Endothelial cell of umbilical vein (primary cell): ENCODE data around the gene SSBP3. TPM values are rescaled to one million over a fixed set of nuclear protein-coding genes. Genes with fewer than 3 reads are reported as not detected.

ENCODE experiments used
- BruUV-seq: library from RNA; stranded (reverse); fragments of 400-500 nt; replicated peaks from 2 replicates; lab custom pipeline; 2021; lab: Mats Ljungman, UMichigan
- CTCF ChIA-PET: fragments of 300-600, 350-600 bp; sonication (Branson Sonifier 250); formaldehyde crosslinking; loops from one replicate; lab custom pipeline; 2021; ENCODE audit warnings: antibody characterized with exemption, inconsistent platforms; lab: Charles Lee
- POLR2A ChIA-PET: fragments of 300-600, 350-600 bp; sonication (Branson Sonifier 250); formaldehyde crosslinking; loops from one replicate; lab custom pipeline; 2021; ENCODE audit warnings: antibody characterized with exemption, inconsistent platforms; lab: Charles Lee
- DNase-seq: peaks from one replicate; pipeline ENCODE4 v3.0.0-alpha.2; 2011; ENCODE audit warnings: low read depth, low spot score
- FAIRE-seq: peaks from 2 replicates; lab custom pipeline; 2011; peaks lifted over from hg19 to GRCh38; lab: Jason Lieb, UNC
- H2AFZ ChIP-seq: 2 replicates; pipeline ENCODE4 v1.6.0; 2012; ENCODE audit warnings: low read depth, low read length, control low read depth, inconsistent platforms
- H3K27ac ChIP-seq: 2 replicates; pipeline ENCODE4 v1.5.1; 2011; ENCODE audit warnings: low read depth, mild to moderate bottlenecking, control low read depth, low read length, moderate library complexity; ENCODE audit not compliant: insufficient read depth
- H3K27me3 ChIP-seq, 2 experiments: 2 replicates each; pipeline versions ENCODE4 v1.6.0 to v1.6.1; 2011; ENCODE audit warnings: low read length in 2 of 2, mixed read lengths in 1 of 2; ENCODE audit not compliant: control insufficient read depth in 2 of 2, insufficient read depth in 2 of 2
- H3K36me3 ChIP-seq, 2 experiments: 2 replicates in 1 of 2; 3 replicates in 1 of 2; pipeline ENCODE4 v1.5.1; 2011; ENCODE audit warnings: low read length in 2 of 2, mild to moderate bottlenecking in 1 of 2, moderate library complexity in 1 of 2; ENCODE audit not compliant: control insufficient read depth in 2 of 2, insufficient read depth in 2 of 2; ENCODE audit errors: extremely low read depth in 1 of 2
- H3K4me1 ChIP-seq: 3 replicates; pipeline ENCODE4 v1.5.1; 2011; ENCODE audit warnings: mild to moderate bottlenecking, low read length; ENCODE audit not compliant: control insufficient read depth, insufficient read depth; ENCODE audit errors: extremely low read depth
- H3K4me2 ChIP-seq: 2 replicates; pipeline ENCODE4 v1.6.1; 2011; ENCODE audit warnings: low read length, control low read depth, mixed read lengths; ENCODE audit not compliant: insufficient read depth
- H3K4me3 ChIP-seq, 3 experiments: fragments of 200-600 bp in 1 of 3; sonication (generic), shearing (Covaris generic) in 1 of 3; replicated peaks in 1 of 3; 2 replicates each; pipeline ENCODE4 v1.5.1; 2011 to 2016; ENCODE audit warnings: control low read depth in 3 of 3, low read length in 3 of 3, mild to moderate bottlenecking in 2 of 3, inconsistent platforms in 1 of 3, low read depth in 1 of 3, moderate library complexity in 1 of 3; ENCODE audit not compliant: insufficient read depth in 1 of 3
- H3K79me2 ChIP-seq: 2 replicates; pipeline ENCODE4 v1.6.0; 2012; ENCODE audit warnings: low read length, inconsistent platforms; ENCODE audit not compliant: control insufficient read depth, insufficient read depth
- H3K9ac ChIP-seq: replicated peaks from 2 replicates; pipeline ENCODE3; 2011; ENCODE audit warnings: low read length, control low read depth; ENCODE audit not compliant: insufficient read depth; ENCODE audit errors: extremely low read depth
- H3K9me1 ChIP-seq: replicated peaks from 3 replicates; pipeline ENCODE4 v1.6.0; 2011; ENCODE audit warnings: mild to moderate bottlenecking, low read length; ENCODE audit not compliant: control insufficient read depth, insufficient read depth; ENCODE audit errors: extremely low read depth
- H3K9me3 ChIP-seq: replicated peaks from 2 replicates; pipeline ENCODE4 v1.5.1; 2012; ENCODE audit warnings: low read length, inconsistent platforms; ENCODE audit not compliant: control insufficient read depth, insufficient read depth
- H4K20me1 ChIP-seq: replicated peaks from 2 replicates; pipeline ENCODE3; 2011; ENCODE audit warnings: mild to moderate bottlenecking, low read length; ENCODE audit not compliant: control insufficient read depth, insufficient read depth; ENCODE audit errors: extremely low read depth
- CTCF ChIP-seq, 2 donors: IDR thresholded peaks; 1 replicate in 1 of 2; 2 replicates in 1 of 2; pipeline ENCODE4 v1.5.1; 2011; ENCODE audit warnings: low read length in 2 of 2, mild to moderate bottlenecking in 2 of 2, moderate library complexity in 2 of 2, control low read depth in 1 of 2, inconsistent platforms in 1 of 2, low read depth in 1 of 2; ENCODE audit not compliant: insufficient read depth in 1 of 2; ENCODE audit errors: extremely low read depth in 1 of 2
- EZH2 ChIP-seq: IDR thresholded peaks from 2 replicates; pipeline ENCODE4 v1.6.1; 2012; ENCODE audit warnings: borderline replicate concordance, low read depth, mild to moderate bottlenecking, moderate library complexity, low read length, inconsistent platforms; ENCODE audit not compliant: severe bottlenecking
- FOS ChIP-seq: IDR thresholded peaks from 2 replicates; pipeline ENCODE4 v1.6.1; 2011; ENCODE audit warnings: mild to moderate bottlenecking, low read length, moderate library complexity, borderline replicate concordance; ENCODE audit not compliant: insufficient read depth
- GATA2 ChIP-seq: IDR thresholded peaks from 2 replicates; pipeline ENCODE4 v1.7.0; 2011; ENCODE audit warnings: low read depth, mild to moderate bottlenecking, moderate library complexity, mixed read lengths, low read length; ENCODE audit not compliant: insufficient read length, insufficient read depth
- JUN ChIP-seq: IDR thresholded peaks from 2 replicates; pipeline ENCODE4 v1.6.1; 2011; ENCODE audit warnings: borderline replicate concordance, low read depth; ENCODE audit not compliant: insufficient read length, insufficient read depth
- MYC ChIP-seq: IDR thresholded peaks from one replicate; pipeline ENCODE4 v1.6.1; 2011; ENCODE audit warnings: mild to moderate bottlenecking, low read depth, low read length
- POLR2A ChIP-seq: IDR thresholded peaks from 2 replicates; pipeline ENCODE4 v1.6.1; 2012; ENCODE audit warnings: low read depth, mild to moderate bottlenecking, control low read depth, low read length
- POLR2AphosphoS5 ChIP-seq: IDR thresholded peaks from 2 replicates; pipeline ENCODE4 v1.6.1; 2012; ENCODE audit warnings: low read depth, mild to moderate bottlenecking, control low read depth, low read length, moderate library complexity; ENCODE audit not compliant: insufficient read depth
- dilution Hi-C: fragments of 300-500 bp; cut with MboI; formaldehyde crosslinking; loops from one replicate; pipeline ENCODE4 v1.15.0; 2019; ENCODE audit warnings: low sequenced_read_pairs; ENCODE audit not compliant: extremely low pct_ligation_motif_present
- intact Hi-C: fragments of 100-400 bp; cut with micrococcal nuclease; formaldehyde crosslinking; loops from one replicate; pipeline ENCODE4 v1.10.0; 2022
- polyA plus RNA-seq, 4 experiments: library from polyadenylated mRNA; depleted of rRNA in 3 of 4; stranded (reverse) in 3 of 4; unstranded in 1 of 4; fragments of >200 nt; gene quantifications; 2 replicates each; pipeline versions ENCODE4 v1.2.1 to v1.2.3, GENCODE V29; 2011 to 2012; ENCODE audit warnings: missing spikeins in 1 of 4
- total RNA-seq: library from RNA; stranded (reverse); gene quantifications from 2 replicates; pipeline ENCODE4 v1.2.3, GENCODE V29; 2021
- TF ChIP-seq, protein P1 (sequence below): IDR thresholded peaks from 2 replicates; pipeline ENCODE4 v1.6.1; 2011; ENCODE audit not compliant: insufficient read depth, insufficient read length

The SSBP3 gene
- total and polyA plus RNA-seq, 2 donors (not counting 3 experiments of a cell fraction or from before 2014, with no cell fraction given), result 44.9 to 59.4 TPM

DNA sequence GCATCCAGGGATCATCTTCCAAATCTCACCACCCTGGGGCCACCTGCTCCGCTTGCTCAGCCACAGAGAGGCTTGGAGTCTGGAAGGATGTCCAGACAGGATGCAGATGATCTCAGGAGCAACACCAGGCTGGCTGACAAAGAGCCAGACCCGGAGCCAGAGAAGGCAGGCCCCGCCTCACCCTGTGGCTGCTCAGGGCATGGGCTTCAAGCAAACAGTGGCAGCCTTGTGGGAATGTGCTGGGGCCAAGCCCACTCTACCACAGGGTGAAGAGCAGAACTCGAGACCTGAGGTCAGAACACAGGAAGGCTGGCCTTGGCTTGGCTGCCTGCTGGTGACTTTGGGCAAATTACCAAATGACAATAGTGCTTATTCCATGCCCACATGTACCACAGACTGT lies 160.7 kb downstream of the SSBP3 start:
- no peak overlapping the region for H3K4me2 ChIP-seq
- BruUV-seq, result no TSS peak
- intact Hi-C loops (no loop called here), dilution Hi-C loops (no loop called here)
- no peak overlapping the region for H2AFZ ChIP-seq
- no peak for TF ChIP-seq GATA2
- TF ChIP-seq JUN, result no peak
- TF ChIP-seq FOS, result no peak
- TF ChIP-seq CTCF (IDR thresholded peaks at IDR 0.05; ENCODE audit: extremely low read depth in 1 of 2, insufficient read depth in 1 of 2, low read depth in 1 of 2, low read length in 2 of 2), result no peak
- no peak for TF ChIP-seq EZH2
- no peak for TF ChIP-seq MYC
- TF ChIP-seq, protein P1, sequence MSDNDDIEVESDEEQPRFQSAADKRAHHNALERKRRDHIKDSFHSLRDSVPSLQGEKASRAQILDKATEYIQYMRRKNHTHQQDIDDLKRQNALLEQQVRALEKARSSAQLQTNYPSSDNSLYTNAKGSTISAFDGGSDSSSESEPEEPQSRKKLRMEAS, result no peak
- TF ChIP-seq POLR2AphosphoS5, result no peak
- no peak for TF ChIP-seq POLR2A
- H4K20me1 ChIP-seq, result no peaks in the 10 kb centered on the region
- no peaks in the 10 kb centered on the region for H3K9me1 ChIP-seq
- peaks cover 2 to 19% of the 10 kb centered on the region in 2 experiments for H3K36me3 ChIP-seq
- FAIRE-seq, result no peak
- CTCF ChIA-PET, result no interaction called here
- H3K27ac ChIP-seq, result no peak overlapping the region
- H3K4me3 ChIP-seq, result no peak overlapping the region
- H3K79me2 ChIP-seq, result no peaks in the 10 kb centered on the region
- no peaks in the 10 kb centered on the region for H3K9me3 ChIP-seq
- no peaks in the 10 kb centered on the region for H3K27me3 ChIP-seq
- no peak overlapping the region for H3K9ac ChIP-seq
- peaks cover 4% of the 10 kb centered on the region for H3K4me1 ChIP-seq
- DNase-seq, result no peak
- POLR2A ChIA-PET, result no interaction called here
